Measurements from ENCODE around the gene KIAA1549.

The KIAA1549 gene

DNA sequence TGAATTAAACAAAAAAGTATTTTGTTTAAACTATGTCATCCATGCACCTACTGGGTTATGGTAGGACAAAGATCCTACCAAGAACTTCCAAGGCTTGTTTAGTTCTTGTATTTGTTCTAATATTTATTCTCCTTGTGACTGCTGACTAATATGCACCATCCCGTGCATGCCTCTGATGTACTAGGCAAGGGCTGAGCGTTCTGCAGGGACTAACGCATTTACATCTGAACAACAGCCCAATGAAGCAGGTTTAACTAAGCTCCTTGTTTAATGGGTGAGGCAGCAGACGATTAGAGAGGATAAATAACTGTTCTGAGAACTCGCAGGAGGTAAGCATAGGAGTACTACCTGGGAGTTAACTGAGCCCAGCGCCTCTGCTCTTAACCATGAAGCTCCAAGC is 64.9 kb downstream of the KIAA1549 start:
- H3K9me3 ChIP-seq: peaks cover 0 to 6% (median 0%) of the 10 kb centered on the region in 3 donors
- intact Hi-C loops (cut with DNase I; ENCODE audit: low total_unique reads): no loop called here
- H3K4me3 ChIP-seq: no peak overlapping the region
- H3K27ac ChIP-seq: no peak overlapping the region
- H3K36me3 ChIP-seq: no peaks in the 10 kb centered on the region
- TF ChIP-seq, protein P1, sequence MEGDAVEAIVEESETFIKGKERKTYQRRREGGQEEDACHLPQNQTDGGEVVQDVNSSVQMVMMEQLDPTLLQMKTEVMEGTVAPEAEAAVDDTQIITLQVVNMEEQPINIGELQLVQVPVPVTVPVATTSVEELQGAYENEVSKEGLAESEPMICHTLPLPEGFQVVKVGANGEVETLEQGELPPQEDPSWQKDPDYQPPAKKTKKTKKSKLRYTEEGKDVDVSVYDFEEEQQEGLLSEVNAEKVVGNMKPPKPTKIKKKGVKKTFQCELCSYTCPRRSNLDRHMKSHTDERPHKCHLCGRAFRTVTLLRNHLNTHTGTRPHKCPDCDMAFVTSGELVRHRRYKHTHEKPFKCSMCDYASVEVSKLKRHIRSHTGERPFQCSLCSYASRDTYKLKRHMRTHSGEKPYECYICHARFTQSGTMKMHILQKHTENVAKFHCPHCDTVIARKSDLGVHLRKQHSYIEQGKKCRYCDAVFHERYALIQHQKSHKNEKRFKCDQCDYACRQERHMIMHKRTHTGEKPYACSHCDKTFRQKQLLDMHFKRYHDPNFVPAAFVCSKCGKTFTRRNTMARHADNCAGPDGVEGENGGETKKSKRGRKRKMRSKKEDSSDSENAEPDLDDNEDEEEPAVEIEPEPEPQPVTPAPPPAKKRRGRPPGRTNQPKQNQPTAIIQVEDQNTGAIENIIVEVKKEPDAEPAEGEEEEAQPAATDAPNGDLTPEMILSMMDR (IDR thresholded peaks at IDR 0.05): no peak
- H3K4me1 ChIP-seq: no peaks in the 10 kb centered on the region
- no peaks in the 10 kb centered on the region for H3K27me3 ChIP-seq
- DNase-seq: no peak

DNA sequence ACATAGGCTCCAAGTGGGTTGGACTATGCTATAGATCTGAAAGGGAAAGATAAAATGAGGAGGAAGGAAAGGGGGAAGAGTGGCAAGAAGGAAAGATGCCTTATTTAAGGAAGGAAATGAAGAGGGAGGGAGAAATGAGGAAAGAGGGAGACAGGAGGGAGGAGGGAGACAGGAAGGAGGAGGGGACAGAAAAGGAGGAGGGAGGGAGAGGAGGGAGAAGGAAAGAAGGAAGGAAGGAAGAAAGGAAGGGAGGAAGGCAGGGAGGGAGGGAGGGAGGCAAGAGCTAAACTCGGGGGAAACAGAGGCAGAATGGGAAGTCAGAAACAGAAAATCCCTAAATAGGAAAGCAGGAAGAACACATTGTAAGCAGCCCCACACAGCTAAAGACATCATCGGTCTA is 67.4 kb downstream of the KIAA1549 start:
- intact Hi-C loops (cut with DNase I; ENCODE audit: low total_unique reads): no loop called here
- H3K4me3 ChIP-seq: no peak overlapping the region
- H3K36me3 ChIP-seq: no peaks in the 10 kb centered on the region

DNA sequence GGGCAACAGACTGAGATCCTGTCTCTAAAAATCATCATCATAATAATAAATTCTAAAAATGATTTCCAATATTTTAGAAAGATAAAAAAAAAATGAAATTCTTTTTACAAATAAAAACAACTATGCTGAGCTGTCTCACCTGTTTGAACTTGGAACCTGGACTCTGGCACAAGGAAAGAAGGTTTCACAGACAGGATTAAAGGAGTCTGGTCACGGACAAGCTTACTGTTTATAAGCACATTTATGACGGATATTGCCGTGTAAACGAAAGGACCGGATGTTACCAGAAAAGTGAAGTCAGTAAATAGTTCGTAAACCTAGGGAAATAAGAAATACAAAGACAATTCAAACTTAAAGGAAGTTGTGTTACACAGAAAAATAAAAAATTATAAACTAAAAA is 70.2 kb downstream of the KIAA1549 start:
- intact Hi-C loops (cut with DNase I; ENCODE audit: low total_unique reads): no loop called here
- Histone ChIP-seq H3K27ac (no peak overlapping the region), H3K36me3 (no peaks in the 10 kb centered on the region), H3K4me3 (no peak overlapping the region), H3K9me3 (peaks cover 0 to 6% (median 0%) of the 10 kb centered on the region in 3 donors), H3K27me3 (no peaks in the 10 kb centered on the region), H3K4me1 (no peaks in the 10 kb centered on the region)
- no peak for DNase-seq
- TF ChIP-seq, protein P1 (IDR thresholded peaks at IDR 0.05): no peak

More for the DNA sequence above, 67.4 kb downstream of the KIAA1549 start:
- no peaks in the 10 kb centered on the region for H3K4me1 ChIP-seq
- DNase-seq: no peak
- no peak overlapping the region for H3K27ac ChIP-seq
- no peaks in the 10 kb centered on the region for H3K27me3 ChIP-seq
- TF ChIP-seq, protein P1 (IDR thresholded peaks at IDR 0.05): no peak
- H3K9me3 ChIP-seq: peaks cover 0 to 6% (median 0%) of the 10 kb centered on the region in 3 donors

DNA sequence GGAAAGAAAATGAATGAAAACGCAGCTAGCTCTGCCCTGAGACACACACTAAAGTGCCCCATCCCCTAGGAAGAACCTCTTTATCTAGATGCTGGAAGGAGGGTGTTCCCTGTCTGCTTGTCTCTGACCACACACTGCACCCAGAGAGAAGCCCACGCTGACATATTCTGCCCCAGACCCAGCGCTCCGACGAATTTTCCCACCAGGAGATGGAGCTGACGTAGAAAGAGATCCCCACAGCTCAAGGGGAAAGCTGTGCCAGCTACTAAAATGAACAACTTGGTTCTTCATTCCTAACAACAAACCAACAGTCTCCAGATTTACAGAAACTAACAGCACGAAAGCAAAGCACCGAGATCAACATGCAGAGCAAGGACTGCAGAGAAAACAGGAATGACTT is 73.3 kb downstream of the KIAA1549 start:
- Histone ChIP-seq H3K4me3 (no peak overlapping the region), H3K27me3 (no peaks in the 10 kb centered on the region), H3K36me3 (no peaks in the 10 kb centered on the region), H3K9me3 (peaks cover 0 to 5% (median 0%) of the 10 kb centered on the region in 3 donors), H3K4me1 (no peaks in the 10 kb centered on the region), H3K27ac (no peak overlapping the region)
- DNase-seq: no peak
- intact Hi-C loops (cut with DNase I; ENCODE audit: low total_unique reads): no loop called here
- TF ChIP-seq, protein P1 (IDR thresholded peaks at IDR 0.05): no peak

DNA sequence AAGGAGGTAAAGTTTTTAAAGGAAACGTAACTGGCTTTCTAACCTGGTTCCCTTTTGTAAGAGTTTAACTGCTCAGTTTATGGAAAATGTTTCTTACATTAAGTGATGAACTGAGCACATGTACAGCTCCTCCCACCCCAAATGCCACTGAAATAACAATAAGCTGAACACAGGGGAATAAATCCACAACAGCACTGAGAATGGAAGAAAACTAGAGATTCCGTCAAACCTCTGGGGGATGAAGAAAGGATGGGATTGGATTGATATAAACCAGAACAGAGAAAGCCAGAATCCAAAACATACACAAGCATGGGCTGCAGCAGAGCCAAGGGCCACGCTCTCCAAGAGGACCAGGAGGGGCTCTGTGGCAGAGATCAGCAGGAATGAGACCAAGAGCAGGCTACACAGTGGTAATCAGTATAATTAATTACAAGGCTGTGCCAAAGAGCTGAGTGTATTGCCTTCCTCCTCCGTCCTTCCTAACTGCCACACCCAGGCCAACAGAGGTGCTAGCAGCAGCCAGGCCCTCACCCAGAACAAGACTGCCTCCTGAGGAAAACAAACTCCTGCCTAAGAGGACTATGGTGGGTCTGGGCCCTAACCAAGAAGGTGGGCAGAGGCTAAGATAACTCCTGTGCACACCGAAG is 73.9 kb downstream of the KIAA1549 start:
- Histone ChIP-seq H3K9me3 (no peaks in the 10 kb centered on the region), H3K27me3 (no peaks in the 10 kb centered on the region), H3K4me1 (no peaks in the 10 kb centered on the region), H3K4me3 (no peak overlapping the region), H3K27ac (no peak overlapping the region), H3K36me3 (no peaks in the 10 kb centered on the region)
- TF ChIP-seq, protein P1 (IDR thresholded peaks at IDR 0.05): no peak
- no peak for DNase-seq
- intact Hi-C loops (cut with DNase I; ENCODE audit: low total_unique reads): no loop called here
